Epithelial cell of umbilical artery (primary cell): ENCODE results near the gene TFDP1. TPM values are rescaled to one million over a fixed set of nuclear protein-coding genes. Genes with fewer than 3 reads are reported as not detected.

ENCODE experiments used
- total RNA-seq: library from RNA; depleted of rRNA; stranded (reverse); fragments of >200 nt; gene quantifications from 2 replicates; pipeline ENCODE4 v1.2.3, GENCODE V29; 2014

TFDP1 gene
- 41.9 and 50.6 TPM in 2 replicates for total RNA-seq

GRCh38 chr13:113584205-113584869 is at the start of gene TFDP1:
TFDP1 (plus strand) TSS chr13:113584753; CDS start chr13:113585838, 1,085 bp downstream.

GRCh38 chr13:113657851-113658741 is 73.5 kb downstream of the TFDP1 start, which contains the start of gene ATP4B:
ATP4B (minus strand) TSS chr13:113658198; CDS start chr13:113658144, 54 bp downstream.

GRCh38 chr13:113666951-113667701 is 82.6 kb downstream of the TFDP1 start, which contains the start of gene GRK1:
GRK1 (plus strand) TSS chr13:113667219; CDS start chr13:113667387, 168 bp downstream.

Other genes starting within 250 kb of the TFDP1 start
- 0.30 and 0.32 TPM in 2 replicates for gene GRTP1, start 220.6 kb upstream of the TFDP1 start, total RNA-seq
- gene ADPRHL1, start 131.3 kb upstream of the TFDP1 start, total RNA-seq = under 0.01 and 0.30 TPM in 2 replicates
- gene DCUN1D2, start 94.0 kb upstream of the TFDP1 start, total RNA-seq = 5.8 and 6.5 TPM in 2 replicates
- not detected in 2 replicates for gene ATP4B, start 73.4 kb downstream of the TFDP1 start, total RNA-seq
- gene GRK1, start 82.5 kb downstream of the TFDP1 start, total RNA-seq = under 0.01 TPM in 1 of 2 replicates, not detected in the other
- 24.4 and 26.1 TPM in 2 replicates for gene TMEM255B, start 174.5 kb downstream of the TFDP1 start, total RNA-seq